Activated T-cell treated with anti-CD3 and anti-CD28 coated beads, Interleukin-2, amount 50 U/mL, for 24 hours (primary cell): ENCODE data around the gene KRT35.

Experiments used
- DNase-seq: peaks from one replicate; pipeline ENCODE4 v3.0.0-alpha.2; 2020
- H3K27ac Mint-ChIP-seq: 2 replicates; pipeline ENCODE4 v1.8.0; 2020; ENCODE audit warnings: mild to moderate bottlenecking, mixed read lengths
- H3K27me3 Mint-ChIP-seq: 2 replicates; pipeline ENCODE4 v1.8.0; 2020; ENCODE audit warnings: mixed read lengths
- H3K36me3 Mint-ChIP-seq: 2 replicates; pipeline ENCODE4 v1.8.0; 2020; ENCODE audit warnings: low read depth, mixed read lengths
- H3K4me1 Mint-ChIP-seq: 2 replicates; pipeline ENCODE4 v1.8.0; 2020; ENCODE audit warnings: low read depth, mixed read lengths
- H3K4me3 Mint-ChIP-seq: 2 replicates; pipeline ENCODE4 v1.8.0; 2020; ENCODE audit warnings: mild to moderate bottlenecking, moderate library complexity, mixed read lengths
- H3K9me3 Mint-ChIP-seq: 2 replicates; pipeline ENCODE4 v1.8.0; 2020; ENCODE audit warnings: mixed read lengths

KRT35 gene

GRCh38 chr17:41481036-41481435 is at the start of gene KRT35:
KRT35 (minus strand) TSS chr17:41481151; CDS start chr17:41481097, 54 bp downstream.
- Mint-ChIP-seq H3K4me3 (no peak within 1 kb of the TSS), H3K4me1 (no peaks in the 10 kb centered on the region)
- DNase-seq, result no peak

GRCh38 chr17:41530062-41531048 is 49.4 kb upstream of the KRT35 start:
- DNase-seq, result no peak
- Mint-ChIP-seq H3K4me3 (no peak overlapping the region), H3K4me1 (peaks cover 11% of the 10 kb centered on the region), H3K27ac (no peak overlapping the region), H3K27me3 (peaks cover 81% of the 10 kb centered on the region), H3K36me3 (no peaks in the 10 kb centered on the region), H3K9me3 (no peaks in the 10 kb centered on the region)

More at GRCh38 chr17:41481036-41481435, at the start of gene KRT35:
- Mint-ChIP-seq H3K9me3 (no peaks in the 10 kb centered on the region), H3K27me3 (no peaks in the 10 kb centered on the region), H3K36me3 (no peaks in the 10 kb centered on the region), H3K27ac (no peak within 1 kb of the TSS)

DNA sequence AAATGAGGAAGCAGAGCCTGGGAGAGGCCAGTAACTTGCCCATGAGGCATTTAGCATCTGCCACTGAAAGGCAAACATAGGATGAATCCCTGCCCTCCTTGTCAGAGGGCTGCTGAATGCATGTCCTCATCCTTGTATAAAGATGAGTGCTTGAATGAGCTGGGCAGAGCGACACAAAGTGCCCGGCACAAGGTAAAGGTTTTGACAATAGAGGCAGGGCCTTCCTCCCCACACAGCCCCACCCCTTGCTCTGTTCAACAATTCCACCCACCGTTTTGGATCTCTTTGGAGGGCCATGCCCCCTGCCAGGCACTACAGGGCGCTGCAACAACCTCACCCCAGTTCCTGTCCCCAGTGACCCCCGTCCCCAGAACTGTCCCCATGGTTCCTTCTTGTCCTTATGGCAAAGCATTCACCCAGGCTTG is 48.6 kb upstream of the KRT35 start:
- peaks cover 11% of the 10 kb centered on the region for H3K4me1 Mint-ChIP-seq
- H3K27me3 Mint-ChIP-seq, result peaks cover 75% of the 10 kb centered on the region

GRCh38 chr17:41528959-41529353 is 48.0 kb upstream of the KRT35 start:
- H3K27ac Mint-ChIP-seq, result no peak overlapping the region
- H3K27me3 Mint-ChIP-seq, result peaks cover 77% of the 10 kb centered on the region
- DNase-seq, result no peak
- H3K4me1 Mint-ChIP-seq, result peaks cover 11% of the 10 kb centered on the region
- H3K9me3 Mint-ChIP-seq, result no peaks in the 10 kb centered on the region
- no peaks in the 10 kb centered on the region for H3K36me3 Mint-ChIP-seq
- H3K4me3 Mint-ChIP-seq, result no peak overlapping the region

More for the DNA sequence above, 48.6 kb upstream of the KRT35 start:
- Mint-ChIP-seq H3K9me3 (no peaks in the 10 kb centered on the region), H3K36me3 (no peaks in the 10 kb centered on the region), H3K4me3 (no peak overlapping the region), H3K27ac (no peak overlapping the region)
- DNase-seq, result no peak

DNA sequence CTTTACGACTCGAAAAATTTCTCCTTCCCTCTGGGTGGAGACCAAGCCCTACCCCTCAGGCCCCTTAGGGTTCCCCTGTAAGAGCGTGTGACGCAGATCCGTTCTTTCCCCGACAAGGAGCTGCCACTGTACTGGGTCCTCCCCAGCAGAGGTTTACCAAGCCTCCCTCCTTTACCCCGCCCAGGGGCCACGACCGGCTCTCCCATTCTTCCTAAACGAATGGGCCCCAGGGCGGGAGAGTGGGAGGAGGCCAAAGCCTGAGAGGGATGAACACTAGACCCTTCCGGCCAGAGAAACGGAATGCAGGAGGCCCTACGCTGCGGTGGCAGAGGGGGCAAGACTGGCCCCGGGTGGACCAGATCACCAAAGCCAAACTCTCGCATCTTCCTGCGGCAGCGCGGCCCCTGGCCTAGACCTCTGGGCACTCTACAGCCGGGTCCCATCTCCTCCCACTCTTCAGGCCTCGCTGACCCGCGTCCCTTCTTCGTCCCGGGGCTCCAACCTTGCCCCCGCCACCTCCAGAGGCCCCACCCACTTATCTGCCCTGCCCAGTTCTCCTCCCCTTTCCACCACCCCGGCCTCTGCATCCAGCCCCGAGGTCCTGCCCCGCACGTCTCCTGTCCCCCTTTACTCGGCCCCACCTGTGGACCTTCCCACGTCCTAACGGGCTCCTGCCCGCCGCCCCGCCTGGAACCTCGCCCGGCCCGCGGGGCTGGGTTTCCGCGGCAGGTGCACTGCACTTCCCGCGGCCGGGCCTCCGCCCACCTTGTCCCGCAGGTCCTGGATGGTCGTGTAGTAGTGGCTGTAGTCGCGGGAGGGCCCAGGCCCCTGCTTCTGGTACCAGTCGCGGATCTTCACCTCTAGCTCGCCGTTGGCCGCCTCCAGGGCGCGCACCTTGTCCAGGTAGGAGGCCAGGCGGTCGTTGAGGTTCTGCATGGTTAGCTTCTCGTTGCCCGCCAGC is 46.4 kb upstream of the KRT35 start:
- Mint-ChIP-seq H3K36me3 (no peaks in the 10 kb centered on the region), H3K4me3 (peak overlapping the region; percentile 23), H3K27me3 (peaks cover 66% of the 10 kb centered on the region), H3K27ac (no peak overlapping the region), H3K9me3 (no peaks in the 10 kb centered on the region), H3K4me1 (peaks cover 11% of the 10 kb centered on the region)
- no peak for DNase-seq

DNA sequence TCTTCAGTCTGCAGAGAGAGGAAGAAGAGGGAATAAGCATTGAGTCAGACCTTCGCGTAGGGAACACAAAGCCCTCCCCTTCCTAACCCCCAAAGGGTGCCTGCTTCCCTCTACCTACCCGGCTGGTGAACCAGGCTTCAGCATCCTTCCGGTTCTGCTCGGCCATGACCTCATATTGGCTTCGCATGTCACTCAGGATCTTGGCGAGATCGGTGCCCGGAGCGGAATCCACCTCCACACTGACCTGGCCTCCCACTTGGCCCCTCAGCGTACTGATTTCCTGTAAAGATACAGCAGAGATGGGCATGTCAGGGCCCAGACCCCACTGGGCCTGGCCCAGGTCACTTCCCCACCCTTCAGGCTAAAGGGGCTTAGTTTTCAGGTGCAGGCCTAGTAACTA is 43.3 kb upstream of the KRT35 start:
- no peak overlapping the region for H3K4me3 Mint-ChIP-seq
- H3K4me1 Mint-ChIP-seq, result peaks cover 11% of the 10 kb centered on the region
- no peaks in the 10 kb centered on the region for H3K9me3 Mint-ChIP-seq
- no peaks in the 10 kb centered on the region for H3K36me3 Mint-ChIP-seq
- no peak overlapping the region for H3K27ac Mint-ChIP-seq
- DNase-seq, result no peak
- H3K27me3 Mint-ChIP-seq, result peaks cover 38% of the 10 kb centered on the region

DNA sequence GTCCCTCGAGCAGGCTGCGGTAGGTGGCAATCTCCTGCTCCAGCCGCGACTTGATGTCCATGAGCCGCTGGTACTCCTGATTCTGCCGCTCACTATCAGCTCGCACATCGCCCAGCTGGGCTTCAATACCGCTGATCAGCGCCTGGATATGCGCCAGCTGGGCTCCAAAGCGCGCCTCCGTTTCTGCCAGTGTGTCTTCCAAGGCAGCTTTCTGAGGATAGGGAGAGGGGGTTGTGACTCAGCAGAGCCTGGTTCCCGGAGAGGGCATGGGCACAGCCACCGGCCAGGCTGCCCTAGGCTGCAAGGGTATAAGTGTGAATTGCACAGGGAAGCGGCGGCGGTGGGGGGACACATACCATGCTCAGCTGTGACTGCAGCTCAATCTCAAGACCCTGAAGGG is 42.8 kb upstream of the KRT35 start:
- Mint-ChIP-seq H3K4me3 (no peak overlapping the region), H3K4me1 (peaks cover 8% of the 10 kb centered on the region), H3K36me3 (no peaks in the 10 kb centered on the region), H3K27me3 (peaks cover 33% of the 10 kb centered on the region), H3K27ac (no peak overlapping the region), H3K9me3 (no peaks in the 10 kb centered on the region)
- DNase-seq, result no peak

GRCh38 chr17:41523225-41523593 is 42.3 kb upstream of the KRT35 start:
- no peaks in the 10 kb centered on the region for H3K9me3 Mint-ChIP-seq
- DNase-seq, result no peak
- no peaks in the 10 kb centered on the region for H3K36me3 Mint-ChIP-seq
- peaks cover 27% of the 10 kb centered on the region for H3K27me3 Mint-ChIP-seq
- H3K4me1 Mint-ChIP-seq, result peaks cover 6% of the 10 kb centered on the region
- H3K27ac Mint-ChIP-seq, result no peak overlapping the region
- no peak overlapping the region for H3K4me3 Mint-ChIP-seq

GRCh38 chr17:41522301-41523224 is 41.6 kb upstream of the KRT35 start:
- Mint-ChIP-seq H3K27me3 (peaks cover 21% of the 10 kb centered on the region), H3K36me3 (no peaks in the 10 kb centered on the region), H3K4me1 (peaks cover 4% of the 10 kb centered on the region), H3K9me3 (no peaks in the 10 kb centered on the region), H3K4me3 (no peak overlapping the region), H3K27ac (no peak overlapping the region)
- no peak for DNase-seq

DNA sequence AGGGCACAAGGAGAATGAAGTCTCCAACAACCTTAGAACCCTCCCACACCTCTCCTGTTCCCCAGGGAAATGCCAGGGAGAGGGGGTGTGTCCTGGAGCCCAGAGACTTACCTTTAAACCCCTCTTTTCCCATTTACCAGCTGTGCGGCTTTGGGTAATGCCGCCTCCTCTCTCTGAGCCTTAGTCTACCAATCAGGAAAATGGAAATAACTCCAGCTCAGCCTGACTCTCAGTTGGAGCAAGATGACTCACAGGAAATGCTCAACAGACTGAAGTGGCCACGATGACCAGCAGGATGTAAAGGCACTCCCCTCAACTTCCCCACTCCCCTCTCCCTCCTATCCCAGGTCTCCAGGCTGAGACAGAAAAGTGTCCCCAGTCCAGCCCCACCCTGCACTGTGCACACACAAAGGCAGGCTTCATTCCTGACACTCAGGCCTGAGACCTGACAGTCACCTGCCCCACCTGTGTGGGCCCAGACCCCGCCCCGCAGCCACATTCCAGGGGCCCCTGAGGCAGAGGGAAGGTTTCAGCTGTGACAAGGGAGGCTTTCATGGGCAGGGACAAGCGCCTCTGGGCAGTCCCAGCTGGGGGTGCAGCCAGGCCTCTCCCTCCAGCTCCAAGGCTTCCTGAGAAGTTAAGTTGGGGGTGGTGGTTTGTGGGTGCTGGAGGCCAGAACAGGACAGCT is 40.8 kb upstream of the KRT35 start:
- Mint-ChIP-seq H3K36me3 (no peaks in the 10 kb centered on the region), H3K4me1 (no peaks in the 10 kb centered on the region), H3K4me3 (no peak overlapping the region), H3K27me3 (peaks cover 12% of the 10 kb centered on the region), H3K9me3 (no peaks in the 10 kb centered on the region), H3K27ac (no peak overlapping the region)
- DNase-seq, result no peak

- Mint-ChIP-seq H3K9me3 (no peaks in the 10 kb centered on the region), H3K27me3 (peaks cover 6% of the 10 kb centered on the region), H3K36me3 (no peaks in the 10 kb centered on the region), H3K4me1 (no peaks in the 10 kb centered on the region), H3K27ac (no peak overlapping the region), H3K4me3 (no peak overlapping the region)
- DNase-seq, result no peak
These were observed 40.0 kb upstream of the KRT35 start for GRCh38 chr17:41520821-41521521.

DNA sequence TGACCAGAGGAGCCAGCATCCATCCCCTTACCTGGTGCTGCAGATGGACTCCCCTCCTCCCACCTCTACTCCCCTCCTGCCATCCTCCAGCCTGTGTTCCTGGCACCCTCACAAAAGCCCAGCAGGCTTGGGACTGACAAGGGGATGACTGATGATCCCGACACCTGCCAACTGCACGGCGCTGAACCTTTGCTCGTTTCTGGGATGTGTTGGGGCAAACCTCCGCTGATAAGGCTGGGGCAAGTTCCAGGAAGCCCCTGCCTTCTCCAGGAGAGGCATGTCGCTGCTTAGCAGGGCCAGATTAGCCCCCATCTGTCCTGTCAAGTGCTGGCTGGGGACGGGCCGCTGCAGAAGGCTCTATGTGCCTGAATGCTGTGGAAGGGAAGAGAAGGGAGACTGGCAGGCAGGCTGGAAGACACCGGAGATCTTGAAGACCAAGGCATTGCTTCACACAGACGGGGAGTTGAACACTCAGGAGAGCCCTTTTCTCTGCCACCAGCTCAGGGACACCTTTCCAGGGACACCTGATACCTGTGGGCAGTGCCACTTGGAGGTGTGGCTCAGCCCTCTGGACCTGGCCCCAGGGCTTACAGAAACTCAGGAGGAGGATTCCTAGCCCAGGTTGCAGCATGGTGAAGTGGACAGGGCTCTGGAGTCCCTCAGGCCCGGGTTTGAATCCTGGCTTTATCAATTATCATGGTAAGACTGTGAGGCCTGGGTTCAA is 38.7 kb upstream of the KRT35 start:
- DNase-seq, result no peak
- Mint-ChIP-seq H3K4me3 (no peak overlapping the region), H3K9me3 (no peaks in the 10 kb centered on the region), H3K36me3 (no peaks in the 10 kb centered on the region), H3K27ac (no peak overlapping the region), H3K4me1 (no peaks in the 10 kb centered on the region), H3K27me3 (peaks cover 2% of the 10 kb centered on the region)
